ENCODE results near the gene CARD8.

GRCh38 chr19:48182434-48182833 is 73.3 kb downstream of the CARD8 start:
- TF ChIP-seq, protein P1, sequence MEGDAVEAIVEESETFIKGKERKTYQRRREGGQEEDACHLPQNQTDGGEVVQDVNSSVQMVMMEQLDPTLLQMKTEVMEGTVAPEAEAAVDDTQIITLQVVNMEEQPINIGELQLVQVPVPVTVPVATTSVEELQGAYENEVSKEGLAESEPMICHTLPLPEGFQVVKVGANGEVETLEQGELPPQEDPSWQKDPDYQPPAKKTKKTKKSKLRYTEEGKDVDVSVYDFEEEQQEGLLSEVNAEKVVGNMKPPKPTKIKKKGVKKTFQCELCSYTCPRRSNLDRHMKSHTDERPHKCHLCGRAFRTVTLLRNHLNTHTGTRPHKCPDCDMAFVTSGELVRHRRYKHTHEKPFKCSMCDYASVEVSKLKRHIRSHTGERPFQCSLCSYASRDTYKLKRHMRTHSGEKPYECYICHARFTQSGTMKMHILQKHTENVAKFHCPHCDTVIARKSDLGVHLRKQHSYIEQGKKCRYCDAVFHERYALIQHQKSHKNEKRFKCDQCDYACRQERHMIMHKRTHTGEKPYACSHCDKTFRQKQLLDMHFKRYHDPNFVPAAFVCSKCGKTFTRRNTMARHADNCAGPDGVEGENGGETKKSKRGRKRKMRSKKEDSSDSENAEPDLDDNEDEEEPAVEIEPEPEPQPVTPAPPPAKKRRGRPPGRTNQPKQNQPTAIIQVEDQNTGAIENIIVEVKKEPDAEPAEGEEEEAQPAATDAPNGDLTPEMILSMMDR (IDR thresholded peaks at IDR 0.05), result no peak
- no peak for TF ChIP-seq POLR2A (IDR thresholded peaks at IDR 0.05)
